Right cardiac atrium (tissue), 5 donors: ENCODE measurements around the gene VAMP8. TPM values are rescaled to one million over a fixed set of nuclear protein-coding genes. Genes with fewer than 3 reads are reported as not detected.

Source experiments
- ATAC-seq, 2 donors: fragments of 200-7000 bp; cut with Tn5 transposase; one replicate each; pipeline versions ENCODE4 v1.8.0 to v1.9.1; 2020; ENCODE audit warnings: moderate library complexity in 2 of 2, mild to moderate bottlenecking in 1 of 2
- DNase-seq, 3 donors: peaks; one replicate each; pipeline ENCODE4 v3.0.0-alpha.2; 2020
- H3K27ac ChIP-seq: one replicate; pipeline ENCODE4 v1.5.1; 2013; ENCODE audit warnings: mild to moderate bottlenecking, low read length, control low read depth, moderate library complexity
- H3K27me3 ChIP-seq: one replicate; pipeline ENCODE4 v1.6.1; 2013; ENCODE audit not compliant: control insufficient read depth, insufficient read depth
- H3K4me1 ChIP-seq: one replicate; pipeline ENCODE4 v1.6.1; 2013; ENCODE audit warnings: low read length; ENCODE audit not compliant: control insufficient read depth, insufficient read depth
- H3K4me3 ChIP-seq: one replicate; pipeline ENCODE4 v1.5.1; 2013; ENCODE audit warnings: low read length, control low read depth
- H3K9me3 ChIP-seq: one replicate; pipeline ENCODE4 v1.6.1; 2013; ENCODE audit warnings: low read length; ENCODE audit not compliant: control insufficient read depth
- whole genome bisulfite sequencing: extraction: QIAGEN DNeasy Blood & Tissue Kit; methylation state at CpG from one replicate; pipeline ENCODE4 v1.1.7; 2013; 5-methylcytosine and 5-hydroxymethylcytosine counted together
- intact Hi-C, 4 donors: fragments of 100-400 bp; cut with DNase I; formaldehyde crosslinking; loops; one replicate each; pipeline versions ENCODE4 v1.11.0 to v1.14.0; 2022 to 2023
- long read RNA-seq, 4 donors: library from polyadenylated mRNA; unstranded; transcript quantifications; one replicate each; pipeline ENCODE4 v2.0.0, GENCODE V29; 2020 to 2021
- polyA plus RNA-seq: library from polyadenylated mRNA; stranded (reverse); fragments of 200-250 nt; gene quantifications from one replicate; pipeline ENCODE4 v1.2.3, GENCODE V29; 2013
- total RNA-seq, 4 donors: library from RNA; stranded (reverse); fragmentation: NEBNext Ultra II Directional; extraction: Animal tissue kit (Norgen Biotek cat#: 25700); gene quantifications; one replicate each; pipeline ENCODE4 v1.2.1, GENCODE V29; 2021
- donor health status: healthy with polysubstance abuse.
- donor health status: DM: no; HTN: yes; CAD: no.
- donor health status: DM: no; HTN: no; CAD: no.
- donor health status: DM: no; HTN: yes; CAD: no; lungs with severe emphysema.
- donor health status: DM: yes; HTN: yes; CAD: no.

The VAMP8 gene
- 10 to 100 TPM; 30.3 to 38.3 (median 35.2) TPM for total RNA-seq
- polyA plus RNA-seq = 24.9 TPM
- long read RNA-seq, donor 1, transcript VAMP8-201 (3 exons, 774 nt) = major isoform, 8 of 10 reads
- long read RNA-seq, donor 1, partial matches to known transcripts = 1 of 10 reads
- long read RNA-seq, donor 1, other reads (novel, unspliced or antisense) = 1 of 10 reads
- long read RNA-seq, donor 2, transcript VAMP8-201 (3 exons, 774 nt) = major isoform, 8 of 8 reads
- long read RNA-seq, donor 2, partial matches to known transcripts = 0 of 8 reads
- long read RNA-seq, donor 2, other reads (novel, unspliced or antisense) = 0 of 8 reads
- long read RNA-seq, donor 3, partial matches to known transcripts = 1 of 6 reads
- long read RNA-seq, donor 3, other reads (novel, unspliced or antisense) = 1 of 6 reads
- long read RNA-seq, donor 4, partial matches to known transcripts = 0 of 5 reads
- long read RNA-seq, donor 4, other reads (novel, unspliced or antisense) = 1 of 5 reads

DNA sequence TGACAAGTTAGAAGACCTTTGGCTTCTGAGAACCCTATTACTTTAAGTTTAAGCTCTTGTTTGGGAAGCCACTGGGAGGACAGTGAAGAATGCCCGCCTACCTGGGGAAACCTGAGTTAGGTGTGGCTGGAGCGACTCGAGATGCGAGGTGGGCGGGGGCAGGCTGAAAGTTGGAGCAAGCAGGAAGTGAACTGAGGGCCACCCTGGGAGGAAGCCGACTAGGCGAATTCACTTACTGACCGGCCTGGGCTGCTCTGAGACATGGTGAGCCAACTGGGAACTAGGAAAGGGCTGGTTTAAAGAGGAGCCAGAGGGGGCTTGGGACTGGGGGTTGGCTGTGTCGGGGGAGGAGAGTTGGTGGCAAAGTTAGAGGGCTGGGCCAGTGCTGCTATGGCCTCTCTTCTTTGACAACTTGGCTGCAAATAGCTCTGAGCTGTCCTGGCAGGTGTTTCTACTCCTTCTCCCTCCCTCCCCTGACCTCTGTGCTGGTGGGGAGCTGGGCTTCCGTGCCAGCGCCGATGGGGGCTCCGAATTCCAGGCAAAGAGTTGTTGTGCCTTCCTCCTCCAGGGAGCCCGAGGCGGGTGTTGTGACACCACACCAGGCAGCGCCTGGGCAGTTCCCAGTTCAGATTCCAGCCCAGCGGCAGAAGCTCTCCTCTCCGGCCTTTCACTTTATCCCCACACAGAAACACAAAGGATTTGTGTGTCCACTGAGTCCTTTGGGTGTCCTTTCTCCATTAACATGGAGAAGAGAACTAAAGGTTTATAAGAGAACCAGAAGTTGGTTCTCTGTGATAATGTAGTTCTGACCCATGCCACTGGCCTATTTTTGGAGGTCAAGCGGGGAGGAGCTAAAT is at the start of gene VAMP8:
Gene VAMP8, plus strand, starts transcription at position 201 of the 857 bp plus-strand sequence. Its CDS starts 61 bp downstream, at position 262.
- DNase-seq (peak; percentile 55 to 76 (median 73)), ATAC-seq (peak; percentile 49 to 62)
- Histone ChIP-seq H3K27me3 (no peaks in the 10 kb centered on the region), H3K4me1 (peaks cover 10% of the 10 kb centered on the region), H3K4me3 (no peak within 1 kb of the TSS), H3K9me3 (no peaks in the 10 kb centered on the region), H3K27ac (peak within 1 kb of the TSS; percentile 80)
- 40% methylated on average over 19 of the region's 19 CpGs for WGBS
- intact Hi-C loops = no loop called here

DNA sequence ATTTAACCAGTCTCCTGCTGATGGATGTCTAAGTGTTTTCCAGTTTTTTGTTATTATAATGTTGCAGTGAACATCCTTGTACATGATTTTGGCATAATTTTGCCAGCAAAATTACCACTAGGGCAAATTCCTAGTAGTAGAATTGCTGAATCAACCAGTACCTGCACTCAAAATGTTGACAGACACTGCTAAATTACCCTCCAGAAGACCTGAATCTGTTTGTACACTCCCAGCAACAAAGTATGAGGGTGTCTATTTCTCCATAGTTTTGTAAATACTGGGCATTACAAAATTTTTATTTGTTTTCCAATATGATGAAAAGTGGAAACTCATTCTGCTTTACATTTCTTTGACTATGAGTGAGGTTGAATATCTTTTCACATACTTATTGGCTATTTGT is 49.6 kb upstream of the VAMP8 start:
- no peaks in the 10 kb centered on the region for H3K27me3 ChIP-seq
- H3K9me3 ChIP-seq = no peaks in the 10 kb centered on the region
- no peak overlapping the region for H3K4me3 ChIP-seq
- H3K4me1 ChIP-seq = peaks cover 6% of the 10 kb centered on the region
- intact Hi-C loops = no loop called here
- DNase-seq (no peak), ATAC-seq (no peak)
- H3K27ac ChIP-seq = no peak overlapping the region

DNA sequence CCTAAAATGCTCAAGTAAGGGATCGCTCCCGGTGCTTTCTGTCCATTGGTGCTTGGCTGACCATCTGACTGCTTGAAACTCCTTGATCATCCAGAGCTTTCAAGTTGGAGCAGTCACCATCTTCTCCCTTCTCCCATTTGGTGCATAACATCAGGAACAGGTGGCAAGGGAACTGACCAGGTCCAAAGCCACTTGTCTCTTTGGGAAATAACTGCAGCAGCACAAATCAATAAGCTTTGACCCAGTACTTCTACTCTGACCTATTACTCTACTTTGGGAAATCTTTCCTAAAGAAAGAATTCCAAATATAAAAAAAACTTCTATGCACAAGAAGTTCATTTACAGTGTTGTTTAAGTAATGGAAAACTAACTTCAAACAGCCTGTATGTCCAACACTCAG is 49.0 kb upstream of the VAMP8 start:
- ATAC-seq = no peak
- peaks cover 6% of the 10 kb centered on the region for H3K4me1 ChIP-seq
- H3K27me3 ChIP-seq = no peaks in the 10 kb centered on the region
- H3K9me3 ChIP-seq = no peaks in the 10 kb centered on the region
- no peak overlapping the region for H3K27ac ChIP-seq
- H3K4me3 ChIP-seq = no peak overlapping the region
- DNase-seq = no peak
- intact Hi-C loops = no loop called here
- WGBS = 95% methylated on average over 2 of the region's 2 CpGs

DNA sequence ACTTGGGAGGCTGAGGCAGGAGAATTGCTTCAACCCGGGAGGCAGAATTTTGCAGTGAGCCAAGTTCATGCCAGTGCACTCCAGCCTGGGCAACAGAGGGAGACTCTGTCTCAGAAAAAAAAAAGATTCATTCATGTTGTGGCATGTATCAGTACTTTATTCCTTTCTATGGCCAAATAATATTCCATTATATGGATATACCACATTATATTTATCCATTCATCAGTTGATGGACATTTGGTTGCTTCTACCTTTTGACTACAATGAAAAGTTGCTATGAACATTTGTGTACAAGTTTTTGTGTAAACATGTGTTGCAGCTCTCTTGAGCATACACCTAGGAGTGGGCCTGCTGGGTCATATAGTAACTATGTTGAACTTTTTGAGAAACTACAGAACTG is 47.6 kb upstream of the VAMP8 start:
- ATAC-seq = no peak
- 95% methylated on average over 1 of the region's 1 CpG for WGBS
- intact Hi-C loops = no loop called here
- no peak for DNase-seq
- Histone ChIP-seq H3K4me1 (no peaks in the 10 kb centered on the region), H3K4me3 (no peak overlapping the region), H3K27me3 (no peaks in the 10 kb centered on the region), H3K9me3 (no peaks in the 10 kb centered on the region), H3K27ac (no peak overlapping the region)

DNA sequence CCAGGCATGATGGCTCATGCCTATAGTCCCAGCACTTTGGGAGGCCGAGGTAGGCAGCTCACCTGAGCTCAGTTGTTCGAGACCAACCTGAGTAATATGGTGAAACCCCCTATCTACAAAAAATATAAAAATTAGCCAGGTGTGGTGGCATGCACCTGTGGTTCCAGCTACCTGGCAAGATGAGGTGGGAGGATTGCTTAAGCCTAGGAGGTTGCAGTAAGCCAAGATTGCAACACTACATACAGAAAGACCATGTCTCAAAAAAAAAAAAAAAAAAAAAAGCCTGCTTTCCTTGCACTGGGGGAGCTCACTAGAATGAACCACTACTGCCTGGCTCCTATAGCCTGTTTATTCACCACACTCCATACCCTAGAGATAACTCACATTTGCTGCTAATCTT is 45.8 kb upstream of the VAMP8 start:
- 71% methylated on average over 2 of the region's 2 CpGs for WGBS
- Histone ChIP-seq H3K4me3 (no peak overlapping the region), H3K27ac (no peak overlapping the region), H3K27me3 (no peaks in the 10 kb centered on the region), H3K9me3 (no peaks in the 10 kb centered on the region), H3K4me1 (no peaks in the 10 kb centered on the region)
- intact Hi-C loops = no loop called here
- ATAC-seq (no peak), DNase-seq (no peak)

DNA sequence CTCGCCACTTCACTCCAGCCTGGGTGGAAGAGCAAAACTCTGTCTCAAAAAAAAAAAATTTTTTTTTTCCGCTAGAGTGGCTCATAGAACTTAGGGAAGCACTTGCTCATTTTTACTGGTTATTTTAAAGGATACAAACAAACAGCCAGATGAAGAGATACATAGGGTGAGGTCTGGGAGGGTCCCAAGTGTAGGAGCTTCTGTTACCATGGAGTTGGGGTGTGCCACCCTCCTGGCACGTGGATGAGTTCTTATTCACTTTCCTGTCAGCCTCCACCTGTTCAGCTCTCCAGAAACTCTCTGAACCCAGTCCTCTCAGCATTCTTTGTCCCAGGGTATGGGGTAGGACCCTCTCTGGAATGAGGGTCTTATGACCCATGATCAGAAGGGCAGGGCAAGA is 43.3 kb upstream of the VAMP8 start:
- ATAC-seq (no peak), DNase-seq (no peak)
- intact Hi-C loops = no loop called here
- no peak overlapping the region for H3K4me3 ChIP-seq
- 78% methylated on average over 3 of the region's 3 CpGs for WGBS
- no peaks in the 10 kb centered on the region for H3K9me3 ChIP-seq
- H3K4me1 ChIP-seq = no peaks in the 10 kb centered on the region
- H3K27ac ChIP-seq = no peak overlapping the region
- no peaks in the 10 kb centered on the region for H3K27me3 ChIP-seq

DNA sequence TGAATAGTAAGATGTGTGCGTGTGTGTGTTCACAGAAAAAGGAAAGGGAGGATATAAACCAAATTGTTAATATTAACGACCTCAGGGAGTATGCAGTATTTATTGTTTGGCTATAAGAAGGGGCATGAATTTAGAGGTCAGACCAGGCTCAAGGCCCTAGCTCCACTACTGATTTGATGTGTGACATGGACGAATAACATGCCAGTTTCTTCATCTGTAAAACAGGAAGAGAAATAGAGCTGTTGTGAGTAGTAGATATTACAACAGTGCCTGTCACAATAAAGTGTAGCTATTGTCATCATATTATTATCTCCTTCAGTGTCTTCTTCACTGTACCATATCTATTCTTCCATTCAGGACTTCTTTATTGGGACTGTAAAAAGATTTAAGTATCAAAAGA is 42.5 kb upstream of the VAMP8 start:
- ATAC-seq = no peak
- WGBS = 71% methylated on average over 3 of the region's 3 CpGs
- H3K4me3 ChIP-seq = no peak overlapping the region
- no peaks in the 10 kb centered on the region for H3K4me1 ChIP-seq
- H3K27ac ChIP-seq = no peak overlapping the region
- intact Hi-C loops = loop anchor here in 3 of 4 donors (5.0 kb wide), 2 partner anchors 33 to 98 kb away; no protein-coding TSS in a partner anchor
- no peak for DNase-seq
- H3K27me3 ChIP-seq = no peaks in the 10 kb centered on the region
- no peaks in the 10 kb centered on the region for H3K9me3 ChIP-seq

DNA sequence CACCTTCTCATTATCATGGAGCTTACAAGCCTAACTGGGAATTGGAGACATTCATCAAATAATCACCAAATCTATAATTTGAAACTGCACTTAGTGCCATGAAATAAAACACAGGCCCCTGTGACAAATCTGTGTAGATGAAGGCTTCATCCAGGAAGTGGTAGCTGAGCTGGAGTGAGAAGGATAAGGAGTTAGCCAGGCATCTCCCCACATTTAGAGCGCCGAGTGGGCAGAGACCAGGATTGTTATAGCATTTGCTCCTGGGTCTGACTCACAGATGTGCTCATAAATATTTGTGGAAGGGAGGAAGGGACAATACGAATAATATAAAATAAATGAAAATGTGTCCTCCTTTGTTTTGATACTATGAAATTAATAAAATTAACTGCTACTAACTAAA is 40.9 kb upstream of the VAMP8 start:
- WGBS = 81% methylated on average over 3 of the region's 3 CpGs
- no peak for ATAC-seq
- Histone ChIP-seq H3K27me3 (no peaks in the 10 kb centered on the region), H3K4me3 (no peak overlapping the region), H3K9me3 (no peaks in the 10 kb centered on the region), H3K27ac (no peak overlapping the region), H3K4me1 (no peaks in the 10 kb centered on the region)
- intact Hi-C loops = loop anchor here in 3 of 4 donors (5.0 kb wide), 2 partner anchors 34 to 99 kb away; no protein-coding TSS in a partner anchor
- no peak for DNase-seq

DNA sequence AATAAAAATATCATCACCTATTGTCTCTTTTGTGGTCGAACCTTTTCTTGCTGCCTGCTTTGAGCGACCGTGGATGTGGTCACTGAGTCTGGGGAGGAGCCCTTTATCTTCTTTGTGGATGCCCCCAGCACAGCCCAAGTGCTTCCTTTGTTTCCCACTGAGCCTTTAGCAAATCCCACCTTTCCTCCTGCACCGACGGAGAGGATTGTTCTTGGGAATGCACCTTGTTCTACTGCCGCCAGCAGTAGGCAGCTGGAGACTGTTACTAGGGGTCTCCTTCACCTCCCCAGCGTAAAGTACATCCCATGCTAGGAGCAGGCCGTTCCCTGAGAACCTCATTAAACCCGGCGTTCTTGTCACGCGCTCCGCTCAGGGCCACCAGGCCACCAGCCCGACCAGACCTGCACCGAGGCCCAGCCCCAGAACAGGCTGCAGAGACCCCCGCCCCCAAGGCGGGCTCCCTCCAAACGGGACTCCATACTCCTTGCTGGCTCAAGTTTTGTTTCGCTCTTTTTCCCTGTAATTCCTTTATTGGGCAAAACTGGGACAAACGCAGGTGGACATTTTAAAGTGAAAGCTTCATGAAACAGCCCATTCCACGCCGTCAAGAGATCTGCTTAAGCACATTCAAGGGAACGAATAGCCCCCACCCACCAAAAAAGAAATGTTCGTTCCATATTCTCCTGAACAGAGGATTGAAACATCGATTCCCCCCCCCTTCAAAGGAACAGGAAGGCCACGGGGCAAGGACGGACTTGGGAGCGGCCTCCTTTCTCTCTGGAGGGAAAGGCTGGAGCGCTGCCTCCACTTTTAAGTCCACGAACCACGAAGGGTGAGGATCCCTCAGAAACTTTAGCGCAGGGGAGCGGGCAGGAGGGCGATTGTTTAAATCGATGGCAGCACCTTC is 39.5 kb upstream of the VAMP8 start:
- ATAC-seq = peak; percentile 24 to 26
- Histone ChIP-seq H3K4me1 (peaks cover 2% of the 10 kb centered on the region), H3K9me3 (no peaks in the 10 kb centered on the region), H3K4me3 (peak overlapping the region; percentile 67), H3K27ac (peak overlapping the region; percentile 99), H3K27me3 (no peaks in the 10 kb centered on the region)
- WGBS = 2% methylated on average over 35 of the region's 35 CpGs
- intact Hi-C loops = loop anchor here in 3 of 4 donors (5.0 kb wide), 2 partner anchors 36 to 101 kb away; no protein-coding TSS in a partner anchor
- peak; percentile 53 to 81 (median 78) for DNase-seq
